Trophoblast cell (in vitro differentiated cells and primary cell): ENCODE results near the gene DDX54.

Source experiments
- DNase-seq, 2 donors: peaks; one replicate each; pipeline ENCODE4 v3.0.0-alpha.2; 2016
- H2AFZ ChIP-seq: 2 replicates; pipeline ENCODE4 v1.6.1; 2013; ENCODE audit warnings: low read length, moderate library complexity, mild to moderate bottlenecking; ENCODE audit not compliant: insufficient read depth, poor library complexity
- H2AK5ac ChIP-seq: 2 replicates; pipeline ENCODE4 v1.6.1; 2013; ENCODE audit warnings: mild to moderate bottlenecking, low read length
- H2BK120ac ChIP-seq: 2 replicates; pipeline ENCODE4 v1.6.1; 2013; ENCODE audit warnings: low read length, mild to moderate bottlenecking, moderate library complexity; ENCODE audit not compliant: insufficient read depth, poor library complexity
- H2BK12ac ChIP-seq: 2 replicates; pipeline ENCODE4 v1.6.1; 2013; ENCODE audit warnings: mild to moderate bottlenecking, low read length, moderate library complexity
- H2BK5ac ChIP-seq: 2 replicates; pipeline ENCODE4 v1.6.1; 2013; ENCODE audit warnings: low read length, low read depth, moderate library complexity, mild to moderate bottlenecking; ENCODE audit not compliant: poor library complexity
- H3K14ac ChIP-seq: 2 replicates; pipeline ENCODE4 v1.6.1; 2013; ENCODE audit warnings: mild to moderate bottlenecking, low read length
- H3K18ac ChIP-seq: 2 replicates; pipeline ENCODE4 v1.6.1; 2013; ENCODE audit warnings: mild to moderate bottlenecking, low read length
- H3K23ac ChIP-seq: 2 replicates; pipeline ENCODE4 v1.6.1; 2013; ENCODE audit warnings: low read length
- H3K27ac ChIP-seq: 2 replicates; pipeline ENCODE4 v1.5.1; 2013; ENCODE audit warnings: low read depth, mild to moderate bottlenecking, inconsistent platforms, low read length, moderate library complexity
- H3K27me3 ChIP-seq: 2 replicates; pipeline ENCODE4 v1.6.1; 2013; ENCODE audit warnings: inconsistent platforms, mild to moderate bottlenecking, low read length, moderate library complexity; ENCODE audit not compliant: insufficient read depth
- H3K36me3 ChIP-seq, 2 experiments: 1 replicate in 1 of 2; 2 replicates in 1 of 2; pipeline ENCODE4 v1.6.1; 2013; ENCODE audit warnings: low read length in 2 of 2, mild to moderate bottlenecking in 2 of 2, moderate library complexity in 1 of 2; ENCODE audit not compliant: insufficient read depth in 2 of 2, control insufficient read depth in 1 of 2
- H3K4ac ChIP-seq: 2 replicates; pipeline ENCODE4 v1.6.1; 2013; ENCODE audit warnings: low read depth, mild to moderate bottlenecking, low read length, moderate library complexity
- H3K4me1 ChIP-seq, 2 experiments: 1 replicate in 1 of 2; 2 replicates in 1 of 2; pipeline ENCODE4 v1.6.1; 2013; ENCODE audit warnings: low read length in 2 of 2, mild to moderate bottlenecking in 2 of 2, moderate library complexity in 1 of 2; ENCODE audit not compliant: insufficient read depth in 2 of 2, control insufficient read depth in 1 of 2
- H3K4me2 ChIP-seq: 2 replicates; pipeline ENCODE4 v1.6.1; 2013; ENCODE audit warnings: inconsistent platforms, mild to moderate bottlenecking, low read length, moderate library complexity
- H3K4me3 ChIP-seq: 2 replicates; pipeline ENCODE4 v1.5.1; 2013; ENCODE audit warnings: mild to moderate bottlenecking, low read depth, low read length, inconsistent platforms
- H3K79me1 ChIP-seq: one replicate; pipeline ENCODE4 v1.6.1; 2013; ENCODE audit warnings: low read length
- H3K79me2 ChIP-seq: 2 replicates; pipeline ENCODE4 v1.6.1; 2013; ENCODE audit warnings: low read length, mild to moderate bottlenecking; ENCODE audit not compliant: control insufficient read depth, insufficient read depth, poor library complexity
- H3K9ac ChIP-seq: 2 replicates; pipeline ENCODE4 v1.6.1; 2013; ENCODE audit warnings: mild to moderate bottlenecking, low read length
- H3K9me3 ChIP-seq: 2 replicates; pipeline ENCODE4 v1.6.1; 2013; ENCODE audit warnings: low read depth, mild to moderate bottlenecking, control low read depth, inconsistent platforms, low read length; ENCODE audit not compliant: insufficient read depth
- H4K12ac ChIP-seq: 2 replicates; pipeline ENCODE4 v1.6.1; 2013; ENCODE audit warnings: low read depth, mild to moderate bottlenecking, low read length, moderate library complexity
- H4K8ac ChIP-seq: 2 replicates; pipeline ENCODE4 v1.6.1; 2013; ENCODE audit warnings: low read depth, mild to moderate bottlenecking, low read length, moderate library complexity
- H4K91ac ChIP-seq: one replicate; pipeline ENCODE4 v1.6.1; 2013; ENCODE audit warnings: low read depth, mild to moderate bottlenecking, low read length, moderate library complexity
- WGBS: extraction: QIAGEN DNeasy Blood & Tissue Kit; methylation state at CpG from one replicate; pipeline ENCODE4 v1.1.7; 2013; ENCODE audit warnings: missing lambda C conversion rate; ENCODE audit not compliant: insufficient read length, insufficient coverage; ENCODE audit errors: extremely low coverage; 5-methylcytosine and 5-hydroxymethylcytosine counted together

The DDX54 gene

DNA sequence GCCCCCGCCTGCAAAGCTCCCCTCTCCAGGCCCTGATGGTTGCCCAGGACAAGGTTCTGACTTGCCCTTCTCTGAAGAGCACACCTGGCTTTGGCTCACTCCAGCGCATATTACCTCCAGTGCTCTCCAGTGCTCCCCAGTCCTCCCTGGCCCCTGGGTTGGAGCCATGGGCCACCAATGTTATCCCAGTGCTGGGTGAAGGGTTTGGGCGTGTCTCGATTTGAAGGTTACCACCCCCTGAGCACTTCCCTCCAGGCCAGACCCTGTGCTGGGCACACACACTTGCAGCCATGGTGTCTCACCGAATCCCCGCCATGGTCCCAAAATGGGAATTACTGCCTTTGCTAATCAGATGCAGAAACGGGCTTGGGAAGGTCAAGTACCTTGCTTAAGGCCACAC is 11.3 kb upstream of the DDX54 start:
- Histone ChIP-seq H2BK120ac (no peak overlapping the region), H3K14ac (no peak overlapping the region), H3K18ac (no peak overlapping the region), H3K27ac (no peak overlapping the region), H3K9ac (no peak overlapping the region), H3K27me3 (no peaks in the 10 kb centered on the region), H3K9me3 (no peaks in the 10 kb centered on the region), H2AK5ac (peak overlapping the region; percentile 15), H3K79me1 (peaks cover 2% of the 10 kb centered on the region), H3K36me3 (peaks cover 10% of the 10 kb centered on the region in 2 experiments), H3K4ac (no peak overlapping the region), H2BK12ac (no peak overlapping the region), H3K4me2 (no peak overlapping the region), H2AFZ (no peak overlapping the region), H3K4me3 (no peak overlapping the region), H4K8ac (no peak overlapping the region), H3K79me2 (no peaks in the 10 kb centered on the region), H4K91ac (peak overlapping the region; percentile 9), H2BK5ac (no peak overlapping the region), H3K23ac (no peak overlapping the region), H3K4me1 (peaks cover 5 to 6% of the 10 kb centered on the region in 2 experiments), H4K12ac (no peak overlapping the region)
- no peak for DNase-seq
- WGBS, result no CpG with 5 or more reads among the region's 7 CpGs

DNA sequence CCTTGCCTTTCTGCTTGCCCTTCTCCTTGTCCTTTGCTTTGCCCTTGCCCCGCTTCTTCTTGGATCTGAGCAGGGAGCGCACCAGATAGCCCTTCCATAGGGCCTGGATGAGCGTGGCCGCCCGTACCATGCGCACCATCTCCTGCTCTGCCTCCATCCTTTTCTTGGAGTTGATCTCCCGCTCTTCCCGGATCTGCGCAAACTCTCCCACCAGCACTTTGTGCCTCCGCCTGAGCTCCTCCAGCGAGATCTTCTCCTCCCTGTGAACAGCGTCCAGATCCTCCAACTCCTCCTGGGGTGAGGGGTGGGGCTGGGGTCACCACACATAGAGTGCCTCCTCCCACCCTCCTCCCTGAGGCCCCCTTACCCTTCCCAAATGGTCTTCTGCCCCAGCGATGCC is 10.3 kb upstream of the DDX54 start:
- Histone ChIP-seq H2AFZ (no peak overlapping the region), H2BK12ac (peak overlapping the region; percentile 19), H3K9me3 (no peaks in the 10 kb centered on the region), H3K9ac (no peak overlapping the region), H3K23ac (no peak overlapping the region), H3K79me2 (no peaks in the 10 kb centered on the region), H4K12ac (no peak overlapping the region), H3K4me1 (peaks cover 6 to 7% of the 10 kb centered on the region in 2 experiments), H3K18ac (no peak overlapping the region), H2BK120ac (no peak overlapping the region), H4K8ac (no peak overlapping the region), H4K91ac (peak overlapping the region; percentile 2), H3K4me3 (no peak overlapping the region), H3K27me3 (no peaks in the 10 kb centered on the region), H3K36me3 (peaks cover 18% of the 10 kb centered on the region in 2 experiments), H3K79me1 (peaks cover 2% of the 10 kb centered on the region), H3K4me2 (no peak overlapping the region), H2BK5ac (no peak overlapping the region), H3K14ac (no peak overlapping the region), H3K4ac (no peak overlapping the region), H3K27ac (no peak overlapping the region), H2AK5ac (peak overlapping the region; percentile 44)
- DNase-seq, result no peak
- no CpG with 5 or more reads among the region's 13 CpGs for WGBS

DNA sequence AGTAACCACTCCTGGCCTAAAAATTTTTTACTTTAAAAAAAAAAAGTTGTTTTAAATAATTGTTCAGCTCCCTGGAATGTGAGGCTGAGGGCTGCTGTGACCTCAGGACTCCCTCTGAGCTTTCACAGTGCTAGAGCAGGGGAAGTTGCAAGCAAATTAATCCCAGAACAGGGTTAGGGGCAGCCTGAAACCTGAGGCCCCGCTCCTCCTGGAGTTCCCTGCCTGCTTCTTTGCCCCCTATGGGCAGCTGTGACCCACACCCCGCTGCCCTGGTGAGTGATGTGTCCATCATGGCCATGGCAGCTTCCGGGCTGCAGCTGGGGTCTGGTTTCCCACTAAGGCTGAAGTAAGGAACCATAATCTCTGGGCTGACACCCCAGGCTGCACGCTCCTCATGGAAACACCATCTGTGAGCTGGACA is 9.7 kb upstream of the DDX54 start:
- Histone ChIP-seq H4K8ac (no peak overlapping the region), H3K4me2 (no peak overlapping the region), H3K18ac (no peak overlapping the region), H3K9ac (no peak overlapping the region), H4K91ac (peak overlapping the region; percentile 76), H3K36me3 (peaks cover 18% of the 10 kb centered on the region in 2 experiments), H3K9me3 (no peaks in the 10 kb centered on the region), H3K79me2 (no peaks in the 10 kb centered on the region), H2BK12ac (no peak overlapping the region), H3K27me3 (no peaks in the 10 kb centered on the region), H3K4ac (no peak overlapping the region), H2BK120ac (peak overlapping the region; percentile 52), H2AFZ (no peak overlapping the region), H2AK5ac (peak overlapping the region; percentile 66), H3K14ac (peak overlapping the region; percentile 67), H3K27ac (peak overlapping the region; percentile 44), H3K23ac (no peak overlapping the region), H3K4me1 (peaks cover 6 to 7% of the 10 kb centered on the region in 2 experiments), H3K4me3 (no peak overlapping the region), H4K12ac (no peak overlapping the region), H3K79me1 (peaks cover 2% of the 10 kb centered on the region), H2BK5ac (no peak overlapping the region)
- DNase-seq, result no peak
- no CpG with 5 or more reads among the region's 4 CpGs for WGBS

DNA sequence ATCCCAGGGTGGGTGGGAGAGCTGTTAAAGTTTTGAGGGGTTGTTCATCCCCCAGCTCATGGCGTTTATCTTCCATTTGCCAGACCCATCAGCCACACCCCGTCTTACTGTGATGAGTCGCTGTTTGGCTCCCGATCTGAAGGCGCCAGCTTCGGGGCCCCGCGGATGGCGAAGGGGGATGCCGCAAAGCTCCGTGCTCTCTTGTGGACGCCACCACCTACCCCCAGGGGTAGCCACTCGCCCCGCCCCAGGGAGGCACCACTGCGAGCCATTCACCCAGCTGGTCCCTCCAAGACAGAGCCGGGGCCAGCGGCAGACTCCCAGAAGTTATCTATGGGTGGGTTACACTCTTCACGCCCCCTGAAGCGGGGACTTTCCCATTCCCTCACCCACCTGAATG is 5.9 kb upstream of the DDX54 start:
- Histone ChIP-seq H2AK5ac (no peak overlapping the region), H3K14ac (no peak overlapping the region), H3K4ac (no peak overlapping the region), H3K27ac (no peak overlapping the region), H3K23ac (no peak overlapping the region), H3K36me3 (peaks cover 20 to 23% of the 10 kb centered on the region in 2 experiments), H3K9me3 (no peaks in the 10 kb centered on the region), H2AFZ (no peak overlapping the region), H2BK12ac (no peak overlapping the region), H4K91ac (no peak overlapping the region), H3K27me3 (no peaks in the 10 kb centered on the region), H3K79me2 (no peaks in the 10 kb centered on the region), H3K9ac (no peak overlapping the region), H3K4me3 (no peak overlapping the region), H4K8ac (no peak overlapping the region), H4K12ac (no peak overlapping the region), H3K4me2 (no peak overlapping the region), H3K4me1 (peaks cover 12% of the 10 kb centered on the region in 2 experiments), H3K79me1 (peaks cover 2% of the 10 kb centered on the region), H2BK120ac (no peak overlapping the region), H3K18ac (no peak overlapping the region), H2BK5ac (no peak overlapping the region)
- DNase-seq, result no peak
- WGBS, result no CpG with 5 or more reads among the region's 19 CpGs
